Adipocyte (in vitro differentiated cells): ENCODE data around the gene EIPR1.
"Not testable (repeated sequence)": the region's sequence is repeated elsewhere in the genome, so short reads cannot be mapped to it uniquely, and the experiment has no call there.

Source experiments
- DNase-seq: peaks from one replicate; pipeline ENCODE4 v3.0.0-alpha.2; 2015; ENCODE audit warnings: low read depth
- H3K27me3 ChIP-seq: replicated peaks from 2 replicates; pipeline ENCODE4 v1.7.0; 2013; ENCODE audit warnings: mild to moderate bottlenecking, low read length, moderate library complexity; ENCODE audit not compliant: control insufficient read depth, insufficient read depth
- H3K36me3 ChIP-seq: 2 replicates; pipeline ENCODE4 v1.7.0; 2013; ENCODE audit warnings: low read length, mild to moderate bottlenecking, moderate library complexity; ENCODE audit not compliant: control insufficient read depth, insufficient read depth, severe bottlenecking
- H3K4me1 ChIP-seq: 2 replicates; pipeline ENCODE4 v1.7.0; 2013; ENCODE audit warnings: mild to moderate bottlenecking, low read length, moderate library complexity; ENCODE audit not compliant: control insufficient read depth, insufficient read depth
- H3K4me3 ChIP-seq: 2 replicates; pipeline ENCODE4 v1.7.0; 2013; ENCODE audit warnings: mild to moderate bottlenecking, low read length, moderate library complexity
- H3K9ac ChIP-seq: 2 replicates; pipeline ENCODE4 v1.7.0; 2013; ENCODE audit warnings: mild to moderate bottlenecking, low read length, moderate library complexity
- H3K9me3 ChIP-seq: 2 replicates; pipeline ENCODE4 v1.7.0; 2013; ENCODE audit warnings: mild to moderate bottlenecking, low read length, moderate library complexity; ENCODE audit not compliant: control insufficient read depth

EIPR1 gene

DNA sequence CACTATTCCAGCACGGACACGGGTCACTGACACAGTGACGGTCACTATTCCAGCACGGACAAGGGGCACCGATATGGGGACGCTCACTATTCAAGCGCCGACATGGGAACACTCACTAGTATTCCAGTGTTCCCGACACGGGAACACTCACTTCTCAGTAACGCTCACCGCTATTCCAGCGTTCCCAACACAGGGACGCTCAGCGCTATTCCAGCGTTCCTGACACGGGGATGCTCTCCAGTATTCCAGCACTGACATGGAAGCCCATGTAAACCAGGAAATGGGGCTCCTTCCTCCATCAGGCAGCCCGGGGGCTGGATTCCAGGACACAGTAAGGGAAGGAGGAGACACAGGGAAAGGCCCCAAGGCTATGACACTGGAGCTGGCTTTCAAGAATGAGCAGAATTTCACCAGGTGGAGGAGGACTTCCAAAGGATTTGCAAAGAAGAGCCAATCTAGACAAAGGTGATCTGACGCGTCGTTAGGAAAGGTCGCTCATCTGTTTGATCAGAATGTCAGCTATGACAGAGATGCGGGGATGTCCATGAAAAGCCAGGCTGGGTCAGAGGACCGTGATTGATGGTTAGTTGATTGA, 196.1 kb downstream of the EIPR1 start:
- Histone ChIP-seq H3K9me3 (no peaks in the 10 kb centered on the region), H3K9ac (no peak overlapping the region), H3K36me3 (peaks cover 6% of the 10 kb centered on the region), H3K27me3 (no peaks in the 10 kb centered on the region), H3K4me1 (no peaks in the 10 kb centered on the region), H3K4me3 (no peak overlapping the region)
- no peak for DNase-seq

DNA sequence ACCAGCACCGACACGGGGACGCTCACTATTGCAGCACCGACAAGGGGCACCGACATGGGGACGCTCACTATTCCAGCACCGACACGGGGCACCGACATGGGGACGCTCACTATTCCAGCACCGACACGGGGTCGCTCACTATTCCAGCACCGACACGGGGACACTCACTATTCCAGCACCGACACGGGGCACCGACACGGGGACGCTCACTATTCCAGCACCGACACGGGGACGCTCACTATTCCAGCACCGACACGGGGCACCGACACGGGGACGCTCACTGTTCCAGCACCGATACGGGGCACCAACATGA, 196.8 kb downstream of the EIPR1 start:
- not testable (repeated sequence) for DNase-seq, H3K9ac ChIP-seq, H3K36me3 ChIP-seq, H3K4me1 ChIP-seq, H3K4me3 ChIP-seq, H3K9me3 ChIP-seq, H3K27me3 ChIP-seq

DNA sequence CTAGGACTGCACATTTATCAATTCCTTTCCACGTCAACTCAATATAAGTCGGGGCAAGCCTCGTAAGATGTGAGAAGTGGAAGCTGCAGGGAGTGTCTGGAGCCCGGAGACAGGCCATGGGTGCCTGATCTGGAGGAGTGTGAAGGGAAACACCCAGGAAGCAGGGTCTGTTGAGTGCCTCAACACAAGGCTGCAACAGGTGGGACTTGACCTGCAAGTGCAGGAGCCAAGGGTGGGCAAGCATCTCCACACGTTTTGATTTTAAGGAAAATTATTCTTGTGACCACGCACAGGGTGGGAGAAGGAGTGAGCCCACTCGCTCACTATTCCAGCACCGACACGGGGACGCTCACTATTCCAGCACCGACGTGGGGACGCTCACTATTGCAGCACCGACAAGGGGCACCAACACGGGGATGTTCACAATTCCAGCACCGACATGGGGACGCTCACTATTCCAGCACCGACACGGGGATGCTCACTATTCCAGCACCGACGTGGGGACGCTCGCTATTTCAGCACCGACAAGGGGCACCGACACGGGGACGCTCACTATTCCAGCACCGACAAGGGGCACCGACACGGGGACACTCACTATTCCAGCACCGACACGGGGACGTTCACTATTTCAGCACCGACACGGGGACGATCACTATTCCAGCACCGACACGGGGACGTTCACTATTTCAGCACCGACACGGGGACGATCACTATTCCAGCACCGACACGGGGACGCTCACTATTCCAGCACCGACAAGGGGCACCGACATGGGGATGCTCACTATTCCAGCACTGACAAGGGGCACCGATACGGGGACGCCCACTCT, 197.3 kb downstream of the EIPR1 start:
- Histone ChIP-seq H3K4me1 (no peaks in the 10 kb centered on the region), H3K9ac (no peak overlapping the region), H3K9me3 (no peaks in the 10 kb centered on the region), H3K36me3 (peaks cover 4% of the 10 kb centered on the region), H3K4me3 (no peak overlapping the region), H3K27me3 (no peaks in the 10 kb centered on the region)
- DNase-seq = no peak

DNA sequence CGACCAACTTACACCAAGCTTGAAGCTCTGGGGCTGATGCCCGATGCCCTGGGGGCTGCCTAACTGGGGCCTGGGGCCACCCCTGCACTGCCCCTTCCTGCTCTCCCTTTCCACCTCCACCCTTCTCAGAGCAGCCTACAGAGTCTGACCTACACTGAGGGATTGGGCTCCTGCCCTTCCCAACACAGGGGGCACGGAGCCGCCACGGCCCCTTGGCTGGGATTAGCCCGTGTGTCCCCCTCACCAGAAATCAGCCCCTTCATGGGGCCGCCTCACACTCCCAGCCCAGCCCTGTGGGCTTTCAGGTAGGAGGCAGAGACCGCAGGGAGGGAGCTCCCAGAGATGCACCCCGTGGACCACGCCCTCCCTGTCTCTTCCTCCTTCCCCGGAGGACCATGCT, 198.0 kb downstream of the EIPR1 start:
- H3K36me3 ChIP-seq = peaks cover 4% of the 10 kb centered on the region

DNA sequence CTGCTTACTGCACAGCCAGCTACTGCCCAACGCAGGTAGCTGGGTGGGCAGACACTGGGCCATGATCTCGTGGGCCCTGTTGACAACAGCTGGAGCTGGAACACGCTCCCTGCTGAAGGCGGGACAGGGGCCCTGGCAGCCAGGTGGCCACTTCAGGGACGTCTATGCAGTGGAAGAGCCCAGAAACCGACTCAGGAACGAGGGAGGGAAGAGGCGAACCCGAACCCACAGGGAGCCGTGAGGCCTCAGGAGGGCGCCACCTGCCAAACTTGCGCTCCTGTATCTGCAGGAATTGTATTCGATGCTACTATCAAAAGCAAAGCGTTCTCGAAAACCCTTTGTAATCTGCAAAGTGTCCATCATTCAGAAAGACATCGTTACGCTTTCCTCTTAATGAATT, 198.4 kb downstream of the EIPR1 start:
- H3K36me3 ChIP-seq = peaks cover 4% of the 10 kb centered on the region
- H3K9ac ChIP-seq = no peak overlapping the region
- DNase-seq = no peak
- H3K27me3 ChIP-seq = no peaks in the 10 kb centered on the region
- no peaks in the 10 kb centered on the region for H3K4me1 ChIP-seq
- no peaks in the 10 kb centered on the region for H3K9me3 ChIP-seq
- no peak overlapping the region for H3K4me3 ChIP-seq

More for the DNA sequence above, 198.0 kb downstream of the EIPR1 start:
- Histone ChIP-seq H3K4me3 (no peak overlapping the region), H3K9ac (no peak overlapping the region), H3K4me1 (no peaks in the 10 kb centered on the region), H3K27me3 (no peaks in the 10 kb centered on the region), H3K9me3 (no peaks in the 10 kb centered on the region)
- DNase-seq = no peak

DNA sequence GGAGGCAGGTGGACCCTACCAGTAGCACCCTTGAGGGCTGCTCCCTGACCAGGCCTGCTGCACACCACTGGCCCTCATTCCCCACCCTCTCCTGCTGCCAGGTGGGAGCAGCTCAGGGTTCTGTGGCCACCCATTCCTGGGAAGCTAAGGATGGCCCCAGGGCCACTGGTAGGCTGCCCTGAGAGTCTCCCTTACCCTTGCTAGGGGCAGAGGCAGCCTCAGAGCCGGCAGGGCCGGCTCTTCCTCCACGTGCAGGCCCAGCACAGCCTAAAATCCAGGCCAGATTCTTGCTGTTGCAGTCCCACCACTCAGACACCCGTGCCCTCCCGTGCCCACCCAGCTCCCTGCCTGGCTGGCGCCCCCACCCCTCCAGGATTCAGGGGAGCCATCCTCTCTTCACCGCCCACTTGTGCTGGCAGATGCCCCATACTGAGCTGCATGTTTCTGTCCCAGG, 199.0 kb downstream of the EIPR1 start:
- no peak overlapping the region for H3K9ac ChIP-seq
- H3K9me3 ChIP-seq = no peaks in the 10 kb centered on the region
- no peak overlapping the region for H3K4me3 ChIP-seq
- no peaks in the 10 kb centered on the region for H3K27me3 ChIP-seq
- DNase-seq = no peak
- H3K4me1 ChIP-seq = no peaks in the 10 kb centered on the region
- peaks cover under 1% of the 10 kb centered on the region for H3K36me3 ChIP-seq

DNA sequence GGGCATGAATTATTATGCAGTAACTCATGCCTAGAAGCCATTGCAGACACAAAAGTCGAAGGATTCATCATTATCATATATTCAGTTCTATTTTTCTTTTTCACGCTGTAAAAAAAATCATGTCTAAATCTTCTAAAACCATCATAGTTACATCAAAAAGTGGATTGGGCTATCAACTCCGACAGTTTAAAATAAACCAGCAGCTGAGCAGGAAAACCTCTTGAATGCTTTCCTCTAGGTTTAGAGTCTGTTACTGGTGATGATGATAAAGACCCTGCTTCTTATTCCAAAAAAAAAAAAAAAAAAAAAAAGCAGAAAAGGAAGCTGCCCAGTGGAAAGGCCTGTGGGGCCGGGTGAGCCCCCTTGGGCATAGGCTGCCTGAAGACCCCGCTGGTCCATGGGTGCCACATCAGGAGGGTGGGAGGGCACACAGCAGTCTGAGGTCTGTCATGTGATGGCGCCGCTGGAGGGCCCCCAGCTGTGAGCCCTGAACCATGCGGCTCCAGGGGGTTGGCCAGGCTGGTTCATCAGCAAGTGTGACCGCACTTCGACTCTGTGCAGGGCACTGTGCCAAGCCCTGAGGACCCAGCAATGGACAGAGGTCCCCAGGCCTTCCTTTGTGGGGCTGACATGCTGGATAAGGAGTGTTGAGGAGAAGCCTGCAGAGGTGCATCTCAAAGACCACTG, 199.6 kb downstream of the EIPR1 start:
- no peaks in the 10 kb centered on the region for H3K27me3 ChIP-seq
- H3K9ac ChIP-seq = no peak overlapping the region
- H3K36me3 ChIP-seq = no peaks in the 10 kb centered on the region
- H3K9me3 ChIP-seq = no peaks in the 10 kb centered on the region
- no peak for DNase-seq
- no peak overlapping the region for H3K4me3 ChIP-seq
- no peaks in the 10 kb centered on the region for H3K4me1 ChIP-seq

DNA sequence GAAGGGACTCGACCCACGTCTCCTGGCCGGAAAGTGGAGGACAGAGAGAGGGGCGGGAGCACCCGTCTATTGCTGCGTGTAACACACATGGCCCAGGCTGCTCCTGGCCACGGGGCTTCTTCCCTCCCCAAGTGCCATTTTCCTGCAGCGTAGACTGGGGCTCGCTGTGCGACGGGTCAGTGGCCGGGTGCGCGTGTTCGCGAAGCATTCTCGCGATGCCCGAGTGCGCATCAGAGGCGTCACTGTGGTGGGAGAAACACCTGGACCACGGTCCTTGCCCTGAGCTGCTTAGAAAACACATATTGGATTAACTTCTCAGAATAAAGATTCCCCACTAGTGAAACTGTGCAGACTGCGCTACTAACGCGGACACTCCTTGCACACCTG, 200.8 kb downstream of the EIPR1 start:
- Histone ChIP-seq H3K9me3 (no peaks in the 10 kb centered on the region), H3K9ac (no peak overlapping the region), H3K4me1 (no peaks in the 10 kb centered on the region), H3K36me3 (peaks cover 3% of the 10 kb centered on the region), H3K4me3 (no peak overlapping the region), H3K27me3 (no peaks in the 10 kb centered on the region)
- DNase-seq = no peak

DNA sequence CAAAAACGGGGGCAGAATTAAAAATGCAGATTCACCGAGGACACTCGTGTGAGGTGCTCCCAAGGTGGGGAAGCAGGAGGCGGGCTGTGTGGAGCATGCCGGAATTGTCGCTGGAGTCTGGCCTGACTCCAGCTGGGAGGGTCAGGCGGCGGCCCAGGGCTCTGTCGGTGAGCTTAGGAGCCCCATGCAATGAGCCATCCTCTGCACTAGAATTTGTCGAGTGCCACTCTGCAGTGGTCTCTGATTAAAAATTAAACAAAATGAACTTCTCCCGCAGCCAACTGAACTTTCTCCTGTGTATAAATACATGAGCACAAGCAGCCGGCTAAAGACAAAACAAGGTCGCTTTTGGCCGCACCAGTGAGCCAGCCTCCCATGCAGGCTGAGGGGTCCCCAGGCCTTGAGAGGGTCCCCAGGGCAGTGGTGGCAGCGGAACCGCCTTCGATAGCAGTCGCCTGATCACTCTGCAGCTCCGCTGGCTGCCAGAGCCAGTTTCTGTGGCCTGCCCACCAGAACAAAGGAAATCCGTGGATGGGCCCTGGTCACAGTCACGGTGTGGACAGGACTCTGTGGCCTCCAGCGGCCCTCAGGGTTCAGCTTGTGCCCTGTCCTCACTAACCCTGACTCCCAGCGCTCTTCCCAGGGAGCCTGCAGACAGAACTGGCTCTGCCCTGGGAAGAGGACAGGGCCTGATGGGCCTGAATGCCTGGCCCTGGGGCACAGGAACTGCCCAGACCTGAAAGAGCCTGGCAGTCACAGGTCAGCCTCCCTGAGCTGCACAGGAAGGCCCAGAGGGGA, 201.3 kb downstream of the EIPR1 start:
- no peak overlapping the region for H3K4me3 ChIP-seq
- no peaks in the 10 kb centered on the region for H3K4me1 ChIP-seq
- no peak for DNase-seq
- no peaks in the 10 kb centered on the region for H3K27me3 ChIP-seq
- peaks cover 7% of the 10 kb centered on the region for H3K36me3 ChIP-seq
- no peaks in the 10 kb centered on the region for H3K9me3 ChIP-seq
- H3K9ac ChIP-seq = no peak overlapping the region

DNA sequence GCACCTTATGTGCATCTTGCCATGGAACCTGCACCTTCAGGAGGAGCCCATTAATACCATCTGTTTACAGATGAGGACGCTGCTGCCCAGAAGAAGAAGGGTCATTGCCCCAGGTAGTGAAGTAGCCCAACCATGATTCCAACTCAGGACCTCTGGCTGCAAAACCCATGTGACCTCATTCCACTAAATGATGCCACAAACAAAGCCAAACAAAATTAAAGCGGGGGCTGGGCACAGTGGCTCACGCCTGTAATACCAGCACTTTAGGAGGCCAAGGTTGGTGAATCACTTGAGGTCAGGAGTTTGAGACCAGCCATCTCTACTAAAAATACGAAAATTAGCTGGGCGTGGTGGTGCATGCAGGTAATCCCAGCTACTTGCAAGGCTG, 202.1 kb downstream of the EIPR1 start:
- Histone ChIP-seq H3K36me3 (peaks cover 7% of the 10 kb centered on the region), H3K9ac (no peak overlapping the region), H3K4me3 (no peak overlapping the region), H3K4me1 (no peaks in the 10 kb centered on the region), H3K9me3 (no peaks in the 10 kb centered on the region), H3K27me3 (no peaks in the 10 kb centered on the region)
- no peak for DNase-seq
